GM19467 (cell line): ENCODE measurements around the gene LRP1B.

ENCODE experiments used
- ATAC-seq: cut with Tn5 transposase; IDR thresholded peaks from one replicate; pipeline ENCODE4 v1.9.1; 2021; ENCODE audit warnings: mild to moderate bottlenecking, moderate library complexity; ENCODE audit not compliant: unreplicated experiment

The LRP1B gene

GRCh38 chr2:141381946-141382345 lies 748.9 kb downstream of the LRP1B start:
- ATAC-seq: no peak

- ATAC-seq: no peak
Measured at GRCh38 chr2:141380008-141380979, 750.5 kb downstream of the LRP1B start.

- no peak for ATAC-seq
Measured at GRCh38 chr2:141364821-141365220, 766.0 kb downstream of the LRP1B start.

- ATAC-seq: no peak
Measured at GRCh38 chr2:141362311-141362710, 768.5 kb downstream of the LRP1B start.

GRCh38 chr2:141348481-141348880 lies 782.3 kb downstream of the LRP1B start:
- ATAC-seq: no peak

GRCh38 chr2:141341444-141341843 lies 789.4 kb downstream of the LRP1B start:
- no peak for ATAC-seq

- no peak for ATAC-seq
Measured at GRCh38 chr2:141331127-141331526, 799.7 kb downstream of the LRP1B start.

- ATAC-seq: no peak
Measured at GRCh38 chr2:141329964-141330363, 800.9 kb downstream of the LRP1B start.

GRCh38 chr2:141323571-141323970 lies 807.2 kb downstream of the LRP1B start:
- ATAC-seq: no peak

GRCh38 chr2:141317986-141318385 lies 812.8 kb downstream of the LRP1B start:
- no peak for ATAC-seq

GRCh38 chr2:141316606-141317005 lies 814.2 kb downstream of the LRP1B start:
- no peak for ATAC-seq

- no peak for ATAC-seq
Measured at GRCh38 chr2:141316103-141316502, 814.7 kb downstream of the LRP1B start.

- ATAC-seq: no peak
Measured at GRCh38 chr2:141313972-141314371, 816.8 kb downstream of the LRP1B start.

- no peak for ATAC-seq
Measured at GRCh38 chr2:141311430-141311829, 819.4 kb downstream of the LRP1B start.

GRCh38 chr2:141306368-141306767 lies 824.4 kb downstream of the LRP1B start:
- no peak for ATAC-seq

- ATAC-seq: no peak
Measured at GRCh38 chr2:141301551-141301950, 829.3 kb downstream of the LRP1B start.

GRCh38 chr2:141280037-141280436 lies 850.8 kb downstream of the LRP1B start:
- no peak for ATAC-seq

- ATAC-seq: no peak
Measured at GRCh38 chr2:141271346-141271745, 859.5 kb downstream of the LRP1B start.

- no peak for ATAC-seq
Measured at GRCh38 chr2:141264848-141265247, 866.0 kb downstream of the LRP1B start.

- ATAC-seq: no peak
Measured at GRCh38 chr2:141260911-141261310, 869.9 kb downstream of the LRP1B start.

- no peak for ATAC-seq
Measured at GRCh38 chr2:141259683-141260082, 871.1 kb downstream of the LRP1B start.

GRCh38 chr2:141242008-141242407 lies 888.8 kb downstream of the LRP1B start:
- no peak for ATAC-seq

GRCh38 chr2:141226560-141226959 lies 904.3 kb downstream of the LRP1B start:
- no peak for ATAC-seq
